GM12892 (cell line): Measurements from ENCODE around the gene PRDM13.
A peak's percentile ranks its signal among the peaks of the same experiment; 100 is the strongest.
"Not testable (repeated sequence)": the region's sequence is repeated elsewhere in the genome, so short reads cannot be mapped to it uniquely, and the experiment has no call there.

Source experiments
- DNase-seq: peaks from one replicate; pipeline ENCODE4 v3.0.0; 2011; ENCODE audit not compliant: insufficient read length
- FAIRE-seq: peaks from 2 replicates; lab custom pipeline; 2011; peaks lifted over from hg19 to GRCh38; lab: Jason Lieb, UNC
- POLR2A ChIP-seq: IDR thresholded peaks from 2 replicates; pipeline ENCODE4 v1.6.1; 2011; ENCODE audit warnings: low read depth, low read length, control low read depth
- POLR2AphosphoS5 ChIP-seq: IDR thresholded peaks from 2 replicates; pipeline ENCODE4 v1.6.1; 2011; ENCODE audit warnings: low read depth, low read length, control low read depth
- TAF1 ChIP-seq: IDR thresholded peaks from 2 replicates; pipeline ENCODE4 v1.6.1; 2011; ENCODE audit warnings: low read depth, mild to moderate bottlenecking, control low read depth, low read length, borderline replicate concordance

PRDM13 gene

DNA sequence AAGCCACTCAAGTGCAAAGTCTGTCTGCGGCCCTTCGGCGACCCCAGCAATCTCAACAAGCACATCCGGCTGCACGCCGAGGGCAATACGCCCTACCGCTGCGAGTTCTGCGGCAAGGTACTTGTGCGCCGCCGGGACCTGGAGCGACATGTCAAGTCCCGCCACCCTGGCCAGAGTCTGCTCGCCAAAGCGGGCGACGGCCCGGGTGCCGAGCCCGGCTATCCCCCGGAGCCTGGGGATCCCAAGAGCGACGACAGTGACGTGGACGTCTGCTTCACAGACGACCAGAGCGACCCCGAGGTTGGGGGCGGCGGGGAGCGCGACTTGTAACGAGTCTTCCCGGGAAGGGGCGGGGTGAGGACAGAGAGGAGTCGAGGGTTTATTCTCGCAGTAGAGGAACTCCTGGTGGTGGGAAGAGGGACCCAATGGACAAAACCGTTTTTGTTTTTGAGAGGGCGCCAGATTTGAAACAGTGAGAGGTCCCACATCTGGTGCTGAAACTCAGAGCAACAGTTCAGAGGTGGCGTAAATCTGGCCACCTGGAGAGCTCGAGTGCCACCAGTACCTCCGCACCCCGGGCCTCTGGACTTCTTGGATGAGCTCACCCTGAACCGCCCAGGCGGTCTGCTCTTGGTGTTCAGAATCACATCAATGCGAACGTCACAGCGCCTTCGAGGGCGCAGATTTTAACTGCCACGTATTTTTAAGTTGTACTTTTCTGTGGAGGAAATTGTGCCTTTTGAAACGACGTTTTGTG, 8.0 kb downstream of the PRDM13 start:
- peak; percentile 67 for FAIRE-seq
- no peak for TF ChIP-seq TAF1
- no peak for TF ChIP-seq POLR2AphosphoS5
- TF ChIP-seq POLR2A = no peak
- no peak for DNase-seq

GRCh38 chr6:99617131-99617530, 10.5 kb downstream of the PRDM13 start:
- no peak for FAIRE-seq
- TF ChIP-seq TAF1 (no peak), POLR2A (no peak), POLR2AphosphoS5 (no peak)
- no peak for DNase-seq

GRCh38 chr6:99618649-99619408, 12.2 kb downstream of the PRDM13 start:
- FAIRE-seq (no peak), DNase-seq (no peak)
- no peak for TF ChIP-seq POLR2AphosphoS5
- no peak for TF ChIP-seq POLR2A
- TF ChIP-seq TAF1 = no peak

- TF ChIP-seq POLR2A = no peak
- no peak for TF ChIP-seq TAF1
- no peak for TF ChIP-seq POLR2AphosphoS5
- FAIRE-seq (no peak), DNase-seq (no peak)
Observed at GRCh38 chr6:99619409-99619762, 12.8 kb downstream of the PRDM13 start.

DNA sequence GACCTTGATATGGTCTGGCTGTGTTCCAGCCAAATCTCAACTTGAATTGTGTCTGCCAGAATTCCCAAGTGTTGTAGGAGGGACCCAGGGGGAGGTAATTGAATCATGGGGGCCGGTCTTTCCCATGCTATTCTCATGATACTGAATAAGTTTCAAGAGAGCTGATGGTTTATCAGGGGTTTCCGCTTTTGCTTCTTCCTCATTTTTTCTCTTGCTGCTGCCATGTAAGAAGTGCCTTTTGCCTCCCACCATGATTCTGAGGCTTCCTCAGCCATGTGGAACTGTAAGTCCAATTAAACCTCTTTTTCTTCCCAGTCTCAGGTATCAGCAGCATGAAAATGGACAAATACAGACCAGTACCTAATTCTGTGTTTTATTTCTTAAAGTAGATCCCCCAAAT, 15.4 kb downstream of the PRDM13 start:
- not testable (repeated sequence) for DNase-seq, FAIRE-seq

DNA sequence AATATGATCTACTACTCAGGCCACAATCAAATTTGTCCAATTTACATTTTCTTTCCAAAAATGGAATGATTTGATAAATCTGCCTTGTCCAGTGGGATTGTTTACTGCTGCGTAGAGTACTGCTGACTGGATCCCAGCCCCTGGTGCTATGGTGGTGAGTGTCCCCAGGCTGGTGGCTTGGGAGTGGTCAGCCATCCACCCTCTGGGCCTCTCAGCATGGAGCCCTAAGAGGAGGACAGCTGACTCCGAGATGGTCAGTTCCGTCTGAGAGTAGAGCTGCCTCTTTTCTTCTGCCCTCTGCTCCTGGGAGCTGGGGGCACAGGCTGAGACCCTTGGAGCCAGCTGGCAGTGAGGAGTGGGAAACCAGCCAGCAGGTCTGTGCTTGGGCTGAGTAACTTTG, 22.7 kb downstream of the PRDM13 start:
- no peak for FAIRE-seq
- no peak for DNase-seq
- no peak for TF ChIP-seq POLR2AphosphoS5
- no peak for TF ChIP-seq TAF1
- TF ChIP-seq POLR2A = no peak

DNA sequence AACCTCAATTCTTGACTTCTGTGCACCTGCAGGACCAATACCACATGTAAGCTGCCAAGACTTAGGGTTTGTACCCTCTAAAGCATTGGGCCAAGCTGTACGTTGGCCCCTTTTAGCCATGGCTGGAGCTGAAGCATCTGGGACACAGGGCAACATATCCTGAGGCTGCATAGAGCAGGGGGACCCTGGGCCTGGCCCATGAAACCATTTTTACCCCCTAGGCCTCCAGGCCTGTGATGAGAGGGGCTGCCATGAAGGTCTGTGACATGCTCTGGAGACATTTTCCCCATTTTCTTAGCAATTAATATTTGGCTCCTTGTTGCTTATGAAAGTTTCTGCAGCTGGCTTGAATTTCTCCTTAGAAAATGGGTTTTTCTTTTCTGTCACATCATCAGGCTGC, 31.0 kb downstream of the PRDM13 start:
- TF ChIP-seq TAF1 = no peak
- TF ChIP-seq POLR2AphosphoS5 = no peak
- no peak for TF ChIP-seq POLR2A
- no peak for FAIRE-seq
- DNase-seq = no peak

DNA sequence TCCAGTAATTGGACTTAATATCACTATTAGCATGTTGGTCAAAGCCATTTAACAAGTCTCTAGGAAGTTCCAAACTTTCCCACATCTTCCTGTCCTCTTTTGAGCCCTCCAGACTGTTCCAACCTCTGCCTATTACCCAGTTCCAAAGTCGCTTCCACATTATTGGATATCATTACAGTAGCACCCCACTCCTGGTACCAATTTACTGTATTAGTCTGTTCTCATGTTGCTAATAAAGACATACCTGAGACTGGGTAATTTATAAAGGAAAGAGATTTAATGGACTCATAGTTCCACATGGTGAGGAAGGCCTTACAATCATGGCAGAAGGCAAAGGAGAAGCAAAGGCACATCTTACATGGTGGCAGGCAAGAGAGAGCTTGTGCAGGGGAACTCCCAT, 31.7 kb downstream of the PRDM13 start:
- FAIRE-seq, DNase-seq: not testable (repeated sequence)

DNA sequence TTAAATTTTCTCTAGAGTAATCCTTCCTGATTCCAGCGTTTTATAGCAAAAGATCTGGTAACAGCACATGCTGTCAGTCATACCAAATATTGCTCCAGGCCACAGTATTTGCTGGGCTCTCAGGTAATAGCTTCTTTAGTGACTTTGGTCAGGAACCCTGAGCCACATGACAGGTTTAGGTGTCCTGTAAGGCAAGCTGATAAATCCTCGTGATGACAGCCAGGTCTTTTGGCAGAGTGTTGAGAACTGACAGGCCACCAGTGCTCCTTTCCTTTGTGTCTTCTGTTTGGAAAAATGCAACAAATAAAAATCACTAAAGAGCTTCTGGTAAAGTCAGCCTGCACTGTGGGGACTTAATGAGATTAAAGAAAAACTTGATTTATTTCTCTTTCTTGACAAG, 34.6 kb downstream of the PRDM13 start:
- DNase-seq = no peak
- FAIRE-seq = no peak
- TF ChIP-seq POLR2AphosphoS5 (no peak), POLR2A (no peak), TAF1 (no peak)

DNA sequence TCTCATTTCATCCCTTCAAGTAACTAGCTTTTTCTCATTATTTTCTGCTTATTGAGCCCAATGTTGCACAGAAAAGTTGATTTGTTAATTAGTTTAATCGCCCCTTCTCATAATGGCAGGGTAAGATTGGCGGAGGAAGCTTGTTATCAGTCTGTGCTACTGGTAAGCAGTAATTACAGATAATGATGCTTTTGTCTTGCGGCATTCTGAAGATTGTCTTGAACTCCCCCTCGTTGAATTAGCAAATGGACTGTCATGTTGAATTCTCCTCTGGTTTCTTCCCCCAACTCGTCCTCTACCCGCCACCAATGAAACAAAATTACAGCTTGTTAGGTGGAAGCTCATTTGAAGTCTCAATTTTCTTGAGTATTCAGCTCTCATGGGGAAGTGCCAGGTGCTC, 39.4 kb downstream of the PRDM13 start:
- TF ChIP-seq POLR2A (no peak), TAF1 (no peak), POLR2AphosphoS5 (no peak)
- DNase-seq = no peak
- FAIRE-seq = no peak

DNA sequence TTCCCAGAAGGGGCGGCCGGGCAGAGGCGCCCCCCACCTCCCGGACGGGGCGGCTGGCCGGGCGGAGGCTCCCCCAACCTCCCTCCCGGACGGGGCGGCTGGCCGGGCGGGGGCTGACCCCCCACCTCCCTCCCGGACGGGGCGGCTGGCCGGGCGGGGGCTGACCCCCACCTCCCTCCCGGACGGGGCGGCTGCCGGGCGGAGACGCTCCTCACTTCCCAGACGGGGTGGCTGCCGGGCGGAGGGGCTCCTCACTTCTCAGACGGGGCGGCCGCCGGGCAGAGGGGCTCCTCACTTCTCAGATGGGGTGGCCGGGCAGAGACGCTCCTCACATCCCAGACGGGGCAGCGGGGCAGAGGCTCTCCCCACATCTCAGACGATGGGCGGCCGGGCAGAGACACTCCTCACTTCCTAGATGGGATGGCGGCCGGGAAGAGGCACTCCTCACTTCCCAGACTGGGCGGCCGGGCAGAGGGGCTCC, 43.5 kb downstream of the PRDM13 start:
- DNase-seq, FAIRE-seq: not testable (repeated sequence)

DNA sequence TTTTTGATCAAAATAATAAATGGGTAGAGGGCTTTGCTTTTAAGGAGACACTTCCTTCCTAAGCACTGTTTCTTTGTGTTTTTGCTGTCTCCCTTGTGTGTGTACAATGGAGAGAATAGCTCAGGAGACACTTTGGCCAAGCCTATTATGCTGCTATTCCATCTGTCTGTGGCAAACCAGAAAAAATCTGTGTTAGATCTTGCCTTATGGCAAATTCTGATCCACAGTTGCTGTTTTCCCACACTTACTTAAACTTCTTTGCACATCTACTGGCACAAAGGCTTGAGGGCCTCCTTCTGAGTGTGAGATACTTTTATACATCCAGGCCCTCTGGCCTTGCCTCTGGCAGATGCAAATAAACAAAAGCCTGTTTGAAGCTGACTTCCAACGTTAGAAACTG, 53.6 kb downstream of the PRDM13 start:
- no peak for FAIRE-seq
- no peak for TF ChIP-seq TAF1
- no peak for DNase-seq
